ENCODE data around the gene CNDP1.

The CNDP1 gene

GRCh38 chr18:74625157-74625556 lies 90.9 kb downstream of the CNDP1 start:
- no peak for DNase-seq (ENCODE audit: low read depth)

GRCh38 chr18:74626049-74626874 lies 92.0 kb downstream of the CNDP1 start:
- no peak for DNase-seq (ENCODE audit: low read depth)

GRCh38 chr18:74630804-74631203 lies 96.5 kb downstream of the CNDP1 start:
- no peak for DNase-seq (ENCODE audit: low read depth)

GRCh38 chr18:74631212-74631611 lies 96.9 kb downstream of the CNDP1 start:
- no peak for DNase-seq (ENCODE audit: low read depth)

GRCh38 chr18:74631623-74632350 lies 97.5 kb downstream of the CNDP1 start:
- DNase-seq (ENCODE audit: low read depth) = no peak

GRCh38 chr18:74632351-74632679 lies 98.0 kb downstream of the CNDP1 start:
- DNase-seq (ENCODE audit: low read depth) = no peak

- DNase-seq (ENCODE audit: low read depth) = no peak
Measured at GRCh38 chr18:74632856-74633255, 98.6 kb downstream of the CNDP1 start.

- DNase-seq (ENCODE audit: low read depth) = no peak
Measured at GRCh38 chr18:74633652-74634352, 99.5 kb downstream of the CNDP1 start.

- DNase-seq (ENCODE audit: low read depth) = no peak
Measured at GRCh38 chr18:74635224-74635975, 101.1 kb downstream of the CNDP1 start.

All from T-helper 22 cell (primary cell).